ENCODE results near the gene NPFF. TPM values are rescaled to one million over a fixed set of nuclear protein-coding genes. Genes with fewer than 3 reads are reported as not detected.
A peak's percentile ranks its signal among the peaks of the same experiment; 100 is the strongest.

NPFF gene
- total RNA-seq, 2 experiments from 2014 or later: 0.58 TPM; not detected in 1

GRCh38 chr12:53492188-53492587, 15.1 kb downstream of the NPFF start:
- intact Hi-C loops (cut with micrococcal nuclease): no loop called here

DNA sequence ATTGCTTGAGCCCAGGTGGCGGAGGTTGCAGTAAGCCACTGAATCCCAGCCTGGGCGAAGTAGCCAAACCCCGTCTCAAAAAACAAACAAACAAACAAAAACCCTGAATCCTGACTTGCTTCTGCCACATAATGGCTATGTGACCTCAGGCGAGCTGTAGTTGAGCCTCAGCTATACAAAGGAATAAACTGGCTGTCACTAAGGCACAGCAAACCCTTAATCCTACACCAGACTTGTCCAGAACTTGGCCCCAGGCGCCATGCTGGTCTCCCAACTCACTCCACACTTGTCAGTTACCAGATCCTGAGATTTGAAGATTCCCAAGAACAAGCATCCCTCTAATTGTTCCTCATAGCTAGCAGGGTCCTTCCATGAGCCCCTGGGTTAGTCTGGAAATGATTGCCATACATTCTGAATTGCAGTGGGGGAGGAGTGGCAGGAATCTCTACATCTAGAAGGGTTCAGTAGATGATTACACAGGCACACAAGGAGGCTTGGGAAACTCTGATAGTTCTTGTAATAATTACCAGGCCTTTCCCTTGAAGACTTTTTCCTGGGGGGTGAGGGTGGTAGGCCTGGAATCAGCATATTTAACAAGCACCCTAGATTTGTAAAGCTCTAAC, 17.9 kb downstream of the NPFF start:
- Mint-ChIP-seq H3K27me3 (no peaks in the 10 kb centered on the region), H3K4me3 (no peak overlapping the region), H3K36me3 (peaks cover 16% of the 10 kb centered on the region), H3K27ac (peak overlapping the region; percentile 33), H3K9me3 (no peaks in the 10 kb centered on the region), H3K4me1 (ENCODE audit: low read depth) (peaks cover 22% of the 10 kb centered on the region)
- CTCF ChIA-PET: interaction anchor here (1.2 to 1.4 kb wide), 3 partner anchors 8 to 12 kb away, joined by 3 to 4 read pairs (median 3); partner anchors contain the start of gene TARBP2
- POLR2A ChIA-PET: interaction anchor here (1.8 kb wide), 1 partner anchor 10 kb away, joined by 8 read pairs; the partner anchor contains the start of gene MAP3K12
- DNase-seq: no peak
- intact Hi-C loops (cut with micrococcal nuclease): no loop called here

More at GRCh38 chr12:53492188-53492587, 15.1 kb downstream of the NPFF start:
- no peak for DNase-seq
- H3K36me3 Mint-ChIP-seq: no peaks in the 10 kb centered on the region
- no peaks in the 10 kb centered on the region for H3K27me3 Mint-ChIP-seq
- H3K4me1 Mint-ChIP-seq (ENCODE audit: low read depth): peaks cover 22% of the 10 kb centered on the region
- peak overlapping the region; percentile 80 for H3K4me3 Mint-ChIP-seq
- peak overlapping the region; percentile 4 for H3K27ac Mint-ChIP-seq
- POLR2A ChIA-PET: interaction anchor here (0.6 to 2.5 kb wide), 2 partner anchors 8 to 39 kb away, joined by 3 to 10 read pairs; partner anchors contain the start of genes MAP3K12 and TARBP2
- no peaks in the 10 kb centered on the region for H3K9me3 Mint-ChIP-seq
- CTCF ChIA-PET: interaction anchor here (0.7 to 3.4 kb wide), 4 partner anchors 9 to 140 kb away, joined by 4 to 15 read pairs (median 7); partner anchors contain the start of gene TARBP2

GRCh38 chr12:53486736-53487487, 20.4 kb downstream of the NPFF start:
- ChIA-PET CTCF (interaction anchor here (1.3 kb wide), 1 partner anchor 12 kb away, joined by 4 read pairs; the partner anchor contains the start of gene MAP3K12), POLR2A (interaction anchor here (1.8 kb wide), 1 partner anchor 12 kb away, joined by 8 read pairs; the partner anchor contains the start of gene MAP3K12)
- no peaks in the 10 kb centered on the region for H3K27me3 Mint-ChIP-seq
- peaks cover 7% of the 10 kb centered on the region for H3K4me1 Mint-ChIP-seq (ENCODE audit: low read depth)
- peaks cover 28% of the 10 kb centered on the region for H3K36me3 Mint-ChIP-seq
- no peak for DNase-seq
- H3K27ac Mint-ChIP-seq: peak overlapping the region; percentile 13
- H3K9me3 Mint-ChIP-seq: no peaks in the 10 kb centered on the region
- intact Hi-C loops (cut with micrococcal nuclease): no loop called here
- no peak overlapping the region for H3K4me3 Mint-ChIP-seq

GRCh38 chr12:53485955-53486735, 21.1 kb downstream of the NPFF start:
- CTCF ChIA-PET: interaction anchor here (1.3 kb wide), 1 partner anchor 13 kb away, joined by 4 read pairs; the partner anchor contains the start of gene MAP3K12
- H3K4me3 Mint-ChIP-seq: no peak overlapping the region
- no peaks in the 10 kb centered on the region for H3K27me3 Mint-ChIP-seq

GRCh38 chr12:53484686-53485575, 22.4 kb downstream of the NPFF start:
- H3K27me3 Mint-ChIP-seq: no peaks in the 10 kb centered on the region
- no peak overlapping the region for H3K4me3 Mint-ChIP-seq
- CTCF ChIA-PET: interaction anchor here (1.1 kb wide), 1 partner anchor 9 kb away, joined by 3 read pairs; no protein-coding TSS in a partner anchor
- no peaks in the 10 kb centered on the region for H3K9me3 Mint-ChIP-seq
- H3K27ac Mint-ChIP-seq: no peak overlapping the region
- peaks cover 31% of the 10 kb centered on the region for H3K36me3 Mint-ChIP-seq
- POLR2A ChIA-PET: no interaction called here
- DNase-seq: no peak
- intact Hi-C loops (cut with micrococcal nuclease): no loop called here
- peaks cover 4% of the 10 kb centered on the region for H3K4me1 Mint-ChIP-seq (ENCODE audit: low read depth)

More at GRCh38 chr12:53485955-53486735, 21.1 kb downstream of the NPFF start:
- intact Hi-C loops (cut with micrococcal nuclease): no loop called here
- DNase-seq: no peak
- H3K36me3 Mint-ChIP-seq: peaks cover 31% of the 10 kb centered on the region
- no peaks in the 10 kb centered on the region for H3K9me3 Mint-ChIP-seq
- peaks cover 4% of the 10 kb centered on the region for H3K4me1 Mint-ChIP-seq (ENCODE audit: low read depth)
- H3K27ac Mint-ChIP-seq: peak overlapping the region; percentile 13
- POLR2A ChIA-PET: no interaction called here

- peaks cover 34% of the 10 kb centered on the region for H3K36me3 Mint-ChIP-seq
- CTCF ChIA-PET: interaction anchor here (1.2 kb wide), 1 partner anchor 26 kb away, joined by 4 read pairs; no protein-coding TSS in a partner anchor
- H3K4me3 Mint-ChIP-seq: no peak overlapping the region
- H3K27me3 Mint-ChIP-seq: no peaks in the 10 kb centered on the region
- intact Hi-C loops (cut with micrococcal nuclease): no loop called here
- DNase-seq: no peak
- POLR2A ChIA-PET: interaction anchor here (1.2 to 2.1 kb wide), 2 partner anchors 9 to 15 kb away, joined by 5 to 8 read pairs; partner anchors contain the start of gene MAP3K12
- no peaks in the 10 kb centered on the region for H3K9me3 Mint-ChIP-seq
- H3K4me1 Mint-ChIP-seq (ENCODE audit: low read depth): peaks cover 7% of the 10 kb centered on the region
- no peak overlapping the region for H3K27ac Mint-ChIP-seq
Measured at GRCh38 chr12:53483979-53484377, 23.3 kb downstream of the NPFF start.

GRCh38 chr12:53483225-53483978, 23.9 kb downstream of the NPFF start:
- intact Hi-C loops (cut with micrococcal nuclease): no loop called here
- Mint-ChIP-seq H3K27ac (no peak overlapping the region), H3K4me1 (ENCODE audit: low read depth) (peaks cover 12% of the 10 kb centered on the region), H3K4me3 (no peak overlapping the region), H3K36me3 (peaks cover 38% of the 10 kb centered on the region), H3K9me3 (no peaks in the 10 kb centered on the region), H3K27me3 (no peaks in the 10 kb centered on the region)
- ChIA-PET POLR2A (interaction anchor here (1.0 to 2.4 kb wide), 5 partner anchors 9 to 25 kb away, joined by 3 to 11 read pairs (median 5); partner anchors contain the start of gene MAP3K12), CTCF (interaction anchor here (0.8 to 2.9 kb wide), 3 partner anchors 8 to 26 kb away, joined by 3 to 9 read pairs (median 4); no protein-coding TSS in a partner anchor)
- DNase-seq: no peak

DNA sequence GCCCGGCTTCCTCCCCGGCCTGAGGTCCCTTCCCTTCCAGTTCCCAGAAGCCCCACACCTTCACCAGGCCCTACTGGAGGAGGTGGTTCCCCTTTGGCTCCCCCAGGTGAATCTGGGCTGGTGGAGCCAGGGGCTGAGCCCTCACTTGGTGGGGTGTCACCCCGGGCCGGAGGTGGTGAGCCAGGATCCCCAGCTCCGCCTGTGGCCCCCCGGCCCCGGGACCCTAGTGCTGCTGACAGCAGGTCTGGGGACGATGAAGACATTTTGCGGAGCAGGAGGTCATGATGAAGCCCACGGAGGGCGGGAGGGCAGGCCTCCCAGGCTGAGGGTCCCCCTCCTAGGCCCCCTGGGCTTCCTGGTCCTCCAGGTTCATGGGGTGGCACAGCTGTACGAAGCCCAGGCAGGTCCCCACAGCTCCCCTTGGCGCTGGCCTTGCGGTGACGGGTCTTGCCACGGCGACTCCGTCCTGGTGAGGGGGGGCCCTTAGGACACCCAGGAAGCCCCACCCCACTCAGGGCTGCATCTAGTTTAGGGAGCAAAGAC, 24.6 kb downstream of the NPFF start:
- H3K4me1 Mint-ChIP-seq (ENCODE audit: low read depth): peaks cover 14% of the 10 kb centered on the region
- CTCF ChIA-PET: interaction anchor here (0.8 to 2.9 kb wide), 4 partner anchors 9 to 27 kb away, joined by 3 to 9 read pairs (median 4); no protein-coding TSS in a partner anchor
- intact Hi-C loops (cut with micrococcal nuclease): no loop called here
- H3K27ac Mint-ChIP-seq: no peak overlapping the region
- H3K36me3 Mint-ChIP-seq: peaks cover 42% of the 10 kb centered on the region
- no peaks in the 10 kb centered on the region for H3K9me3 Mint-ChIP-seq
- no peak overlapping the region for H3K4me3 Mint-ChIP-seq
- DNase-seq: no peak
- POLR2A ChIA-PET: interaction anchor here (1.0 to 2.4 kb wide), 4 partner anchors 8 to 24 kb away, joined by 3 to 11 read pairs (median 6); no protein-coding TSS in a partner anchor
- no peaks in the 10 kb centered on the region for H3K27me3 Mint-ChIP-seq

DNA sequence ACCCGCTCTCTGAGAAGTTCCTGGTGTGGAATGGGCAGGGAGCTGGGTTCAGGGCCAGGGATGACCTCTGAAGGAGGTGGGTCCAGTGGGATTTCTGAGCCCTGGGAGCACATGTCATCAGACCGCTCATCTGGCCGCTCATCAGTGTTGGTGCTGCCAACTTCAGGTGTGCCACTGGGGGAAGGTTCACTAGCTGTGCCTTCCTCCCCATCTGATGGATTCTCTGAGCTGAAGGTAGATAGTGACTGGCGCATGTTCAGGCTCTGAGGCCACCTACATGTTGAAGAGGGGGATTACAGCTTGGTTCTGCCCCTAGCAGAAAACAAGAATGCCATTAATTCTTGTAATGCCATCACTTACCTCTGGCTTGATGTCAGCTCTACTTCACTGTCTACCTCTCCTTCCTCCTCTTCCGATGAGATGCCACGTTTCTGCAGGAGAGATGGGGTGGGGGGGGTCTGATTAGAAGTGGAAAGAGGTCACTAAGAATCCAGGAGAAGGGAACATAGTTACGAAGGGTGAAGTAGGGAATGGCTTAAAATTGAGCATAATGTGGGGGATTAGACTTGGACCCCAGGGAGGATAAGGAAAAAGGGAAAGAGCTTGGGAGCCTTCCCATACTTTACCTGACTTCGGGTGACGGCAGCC, 25.2 kb downstream of the NPFF start:
- intact Hi-C loops (cut with micrococcal nuclease): no loop called here

More for the DNA sequence above, 25.2 kb downstream of the NPFF start:
- Mint-ChIP-seq H3K9me3 (no peaks in the 10 kb centered on the region), H3K4me1 (ENCODE audit: low read depth) (peaks cover 18% of the 10 kb centered on the region), H3K27me3 (no peaks in the 10 kb centered on the region), H3K4me3 (no peak overlapping the region), H3K36me3 (peaks cover 48% of the 10 kb centered on the region), H3K27ac (peak overlapping the region; percentile 11)
- no peak for DNase-seq
- ChIA-PET CTCF (interaction anchor here (0.7 to 2.9 kb wide), 7 partner anchors 10 to 130 kb away, joined by 3 to 9 read pairs (median 4); partner anchors contain the start of gene NPFF), POLR2A (interaction anchor here (1.3 to 2.4 kb wide), 4 partner anchors 7 to 19 kb away, joined by 4 to 11 read pairs (median 6); partner anchors contain the start of genes MAP3K12 and TARBP2)
